GM19468 (cell line): ENCODE measurements around the gene SLC4A4.

Experiments
- ATAC-seq: cut with Tn5 transposase; IDR thresholded peaks from one replicate; pipeline ENCODE4 v1.9.1; 2021; ENCODE audit warnings: mild to moderate bottlenecking, moderate library complexity, moderate number of reproducible peaks; ENCODE audit not compliant: unreplicated experiment; ENCODE audit errors: extremely low read depth

SLC4A4 gene

DNA sequence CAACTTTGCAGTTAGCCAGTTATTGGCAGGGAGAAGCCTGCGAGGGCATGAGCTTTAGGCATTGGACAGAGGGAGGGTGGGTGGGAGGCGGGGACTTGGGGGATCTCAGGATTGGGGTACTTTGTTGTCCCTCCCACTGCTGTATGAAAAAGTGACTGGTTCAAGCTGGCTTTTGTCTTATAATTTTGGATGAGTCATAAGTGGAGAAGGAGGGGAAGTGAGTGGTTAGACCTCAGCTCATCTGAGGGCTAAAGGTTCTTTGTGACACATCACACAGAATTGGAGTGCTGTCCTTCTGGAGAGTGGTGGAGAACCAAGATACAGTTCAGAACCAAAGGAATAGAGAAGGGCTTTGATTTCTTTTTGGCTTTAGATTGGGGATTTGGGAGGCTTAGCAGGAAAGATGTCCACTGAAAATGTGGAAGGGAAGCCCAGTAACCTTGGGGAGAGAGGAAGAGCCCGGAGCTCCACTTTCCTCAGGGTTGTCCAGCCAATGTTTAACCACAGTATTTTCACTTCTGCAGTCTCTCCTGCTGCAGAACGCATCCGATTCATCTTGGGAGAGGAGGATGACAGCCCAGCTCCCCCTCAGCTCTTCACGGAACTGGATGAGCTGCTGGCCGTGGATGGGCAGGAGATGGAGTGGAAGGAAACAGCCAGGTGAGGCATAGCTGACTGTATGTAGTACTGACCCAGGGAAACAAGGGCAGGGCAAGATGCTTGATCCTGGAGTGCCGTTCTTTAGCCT is at the start of gene SLC4A4:
SLC4A4 (plus strand) TSS at position 175 of the 748 bp plus-strand sequence.
- peak; percentile 92 for ATAC-seq

DNA sequence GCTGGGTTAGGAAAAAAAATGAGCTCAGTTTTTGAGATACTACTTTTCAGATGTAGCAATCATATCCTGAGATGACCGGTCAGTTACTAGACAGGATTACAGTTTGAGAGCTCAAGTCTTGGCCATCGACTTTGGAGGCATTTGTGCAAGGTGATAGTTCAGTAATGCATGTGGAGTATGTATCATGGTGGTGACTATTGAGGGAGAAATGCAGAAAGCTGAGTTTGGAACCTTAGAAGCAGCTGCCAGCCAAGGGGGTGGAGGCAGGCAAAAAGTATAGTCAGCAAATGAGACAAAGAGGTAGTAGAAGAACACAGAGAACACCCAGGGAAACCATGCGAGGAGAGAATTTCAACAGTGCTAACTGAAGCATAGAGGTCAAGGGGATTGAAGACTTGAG is 48.7 kb upstream of the SLC4A4 start:
- ATAC-seq, result no peak

DNA sequence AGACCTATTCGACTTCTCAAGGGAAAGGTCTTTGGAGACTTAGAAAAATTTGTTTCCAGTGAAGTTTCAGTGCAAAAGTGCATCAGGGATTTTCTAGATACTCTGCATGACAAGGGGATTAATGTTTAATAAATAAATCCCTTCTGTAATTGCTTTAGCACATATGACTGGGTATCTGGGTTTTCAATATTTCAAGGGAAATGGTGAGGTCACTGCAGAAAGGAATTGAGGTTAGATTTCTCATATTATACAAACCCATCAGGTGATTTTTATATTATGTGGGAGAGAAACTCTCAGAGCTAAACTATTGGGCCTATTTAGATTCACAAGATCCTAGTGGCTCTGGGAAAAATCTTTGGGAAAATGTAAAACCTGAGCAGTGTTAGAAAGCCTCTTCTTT is 48.3 kb upstream of the SLC4A4 start:
- ATAC-seq, result no peak

DNA sequence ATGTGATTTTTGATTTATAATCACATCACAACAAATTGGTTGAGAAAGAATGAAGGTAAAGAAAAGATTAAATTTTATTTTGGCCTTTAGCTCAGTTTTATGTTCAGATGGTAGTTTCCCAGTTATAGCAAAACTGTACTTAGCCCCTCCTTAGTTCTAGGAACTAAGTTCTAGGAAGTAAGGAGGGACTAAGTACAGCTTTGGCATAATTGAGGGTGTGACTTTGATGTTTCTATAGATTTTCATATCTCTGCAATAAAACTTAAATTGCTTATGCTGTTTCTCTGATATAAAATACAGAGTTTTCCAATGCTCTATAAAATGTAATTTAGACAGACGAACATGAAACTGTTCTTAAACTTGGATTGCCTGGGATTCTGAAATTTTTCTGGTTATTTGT is 46.6 kb upstream of the SLC4A4 start:
- ATAC-seq, result no peak

DNA sequence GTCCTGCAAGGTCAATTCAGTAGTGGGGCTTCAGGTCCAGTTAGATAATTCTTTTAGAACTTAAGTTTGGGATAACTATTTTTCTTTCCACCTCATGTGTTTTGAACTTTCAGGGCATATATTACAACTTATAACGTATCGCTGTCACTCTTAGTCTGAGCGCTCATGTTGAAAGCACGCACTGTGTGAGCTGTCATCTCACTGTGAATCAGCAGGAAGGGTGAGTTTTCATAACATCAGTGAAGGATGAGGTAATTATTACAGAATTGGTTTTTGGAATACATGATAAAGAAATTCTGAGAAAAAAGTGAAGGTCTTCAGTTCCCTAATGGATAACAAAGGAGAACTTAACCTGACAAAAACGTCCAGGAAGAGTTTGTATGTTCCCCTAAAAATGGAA is 45.1 kb upstream of the SLC4A4 start:
- no peak for ATAC-seq

DNA sequence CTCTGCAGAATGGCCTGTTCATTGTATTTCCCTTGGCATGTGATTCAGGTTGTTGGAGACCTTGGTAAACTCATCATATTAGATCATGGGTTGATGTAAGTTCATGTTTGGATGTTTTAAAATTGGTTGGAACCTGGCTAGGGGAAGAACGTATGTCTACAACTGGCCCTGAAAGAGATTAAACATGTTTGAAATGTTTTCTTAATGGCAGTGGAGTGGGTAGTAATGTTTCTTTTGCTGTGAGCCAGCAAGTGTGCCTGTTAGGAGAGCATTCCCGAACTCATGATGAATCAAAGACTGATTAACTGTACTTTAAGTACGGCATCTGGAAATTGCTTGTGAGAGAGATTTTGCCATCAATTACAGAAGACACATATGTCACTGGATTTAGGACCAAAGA is 44.5 kb upstream of the SLC4A4 start:
- no peak for ATAC-seq

DNA sequence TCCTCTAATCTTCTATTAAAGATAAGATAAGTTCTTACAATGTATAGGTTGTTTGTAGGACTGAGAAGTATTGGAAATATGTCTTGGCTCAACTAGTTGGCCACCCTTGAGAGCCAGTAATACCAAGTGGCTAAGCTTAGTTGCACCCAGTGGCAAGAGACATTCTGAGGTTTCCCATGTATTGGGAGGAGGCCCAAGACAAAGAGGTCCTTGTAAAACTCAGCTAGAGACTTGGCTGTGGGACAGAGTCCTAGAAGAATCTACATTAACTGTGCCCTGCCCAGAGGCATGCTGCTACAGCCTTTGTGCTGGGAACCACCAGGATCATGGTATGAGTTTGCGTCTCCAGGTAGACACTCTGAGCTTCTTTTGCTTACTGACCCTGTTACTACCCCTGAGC is 41.9 kb upstream of the SLC4A4 start:
- ATAC-seq, result no peak

DNA sequence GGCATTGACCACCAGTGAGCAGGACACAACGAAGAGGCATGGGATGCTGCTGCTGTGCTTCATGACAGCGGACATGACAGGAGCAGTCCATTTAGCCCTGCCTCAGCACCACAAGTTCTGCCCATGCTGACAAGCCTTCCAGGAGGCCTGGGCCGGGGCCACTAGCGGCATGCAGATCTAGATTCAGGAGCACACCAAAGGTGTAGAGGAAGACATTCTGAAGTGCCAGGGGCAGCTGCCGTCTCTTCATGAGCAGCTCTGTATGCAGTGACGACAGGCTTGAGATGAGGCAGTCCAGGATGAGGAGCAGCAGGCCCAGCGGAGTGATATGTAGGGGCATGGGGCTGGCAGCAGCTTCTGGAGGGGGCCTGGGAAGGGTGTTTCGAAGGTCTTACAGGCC is 38.5 kb upstream of the SLC4A4 start:
- no peak for ATAC-seq

DNA sequence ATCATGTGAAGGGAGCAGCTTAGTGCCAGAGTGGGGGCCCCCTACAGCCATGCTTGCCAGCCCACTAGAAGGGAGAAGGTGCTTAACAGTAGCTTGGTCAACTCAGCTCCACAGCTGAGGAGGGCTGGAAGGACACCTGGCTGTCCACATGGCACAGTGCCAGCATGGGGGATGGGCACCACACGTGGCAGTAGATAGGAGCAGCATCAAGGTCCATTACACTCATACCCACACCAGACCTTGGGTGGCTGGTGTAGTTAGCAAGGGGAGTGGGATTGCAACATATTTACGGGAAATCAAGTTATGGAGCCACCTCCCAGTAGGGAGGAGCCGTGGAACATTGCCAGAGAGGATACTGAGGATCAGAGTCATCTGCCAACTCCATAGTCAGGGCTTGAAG is 37.9 kb upstream of the SLC4A4 start:
- no peak for ATAC-seq

DNA sequence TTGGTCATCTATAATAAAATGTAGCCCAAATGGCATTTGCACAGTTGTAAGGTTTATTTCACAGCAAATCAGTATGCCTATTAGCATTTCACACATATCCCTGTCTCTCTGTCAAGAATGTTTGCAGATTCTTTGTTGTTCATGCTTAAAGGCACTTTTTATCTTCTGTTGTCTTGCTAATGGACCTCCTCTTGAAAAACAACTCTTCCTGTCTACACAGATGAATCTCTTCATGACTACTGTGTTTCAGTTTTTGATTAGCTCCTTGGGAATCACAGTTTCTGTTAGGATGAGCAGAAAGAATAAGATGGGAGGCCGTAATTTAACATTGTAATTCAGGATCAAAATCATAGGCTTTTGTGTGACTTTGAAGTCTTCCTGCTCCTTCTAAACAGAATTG is 35.5 kb upstream of the SLC4A4 start:
- ATAC-seq, result no peak

DNA sequence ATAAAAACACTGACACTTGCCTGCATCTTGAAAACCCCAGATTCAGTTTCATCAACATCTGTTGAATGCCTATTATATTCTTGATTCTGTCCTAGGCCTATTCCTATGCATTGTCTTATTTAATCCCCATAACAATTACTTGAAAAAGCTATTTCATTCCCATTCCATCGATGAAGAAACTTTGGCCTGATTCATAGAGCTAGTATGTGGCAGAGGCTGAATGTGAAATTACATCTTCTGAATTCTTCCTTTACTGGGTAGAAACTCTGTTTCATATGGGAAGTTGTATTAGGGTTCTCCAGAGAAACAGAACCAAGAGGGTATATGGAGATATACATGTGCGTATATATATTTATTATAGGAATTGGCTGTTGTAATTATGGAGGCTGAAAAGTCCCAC is 35.0 kb upstream of the SLC4A4 start:
- ATAC-seq, result no peak

DNA sequence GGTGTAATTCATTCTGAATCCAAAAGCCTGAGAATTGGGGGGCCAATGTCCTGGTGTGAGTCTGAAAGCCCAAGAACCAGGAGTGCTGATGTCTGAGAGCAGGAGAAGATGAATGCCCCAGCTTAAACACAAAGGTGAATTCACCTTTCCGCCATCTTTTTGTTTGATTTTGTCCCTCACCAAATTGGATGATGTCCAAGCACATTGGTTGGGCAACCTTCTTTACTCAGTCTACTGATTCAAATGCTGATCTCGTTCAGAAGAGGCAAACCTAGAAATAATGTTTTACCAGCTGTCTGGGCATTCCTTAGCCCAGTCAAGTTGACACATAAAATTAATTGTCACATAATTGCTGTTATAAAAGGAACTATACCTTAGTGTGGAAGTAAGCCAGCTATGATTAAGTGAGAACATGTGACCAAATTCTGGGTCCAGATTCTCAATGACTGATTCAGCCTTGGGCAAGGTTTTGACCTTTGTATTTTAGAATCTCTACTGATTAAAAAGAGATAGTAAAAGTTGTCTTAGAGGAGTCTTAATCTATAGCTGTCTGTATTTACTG is 34.5 kb upstream of the SLC4A4 start:
- ATAC-seq, result no peak

DNA sequence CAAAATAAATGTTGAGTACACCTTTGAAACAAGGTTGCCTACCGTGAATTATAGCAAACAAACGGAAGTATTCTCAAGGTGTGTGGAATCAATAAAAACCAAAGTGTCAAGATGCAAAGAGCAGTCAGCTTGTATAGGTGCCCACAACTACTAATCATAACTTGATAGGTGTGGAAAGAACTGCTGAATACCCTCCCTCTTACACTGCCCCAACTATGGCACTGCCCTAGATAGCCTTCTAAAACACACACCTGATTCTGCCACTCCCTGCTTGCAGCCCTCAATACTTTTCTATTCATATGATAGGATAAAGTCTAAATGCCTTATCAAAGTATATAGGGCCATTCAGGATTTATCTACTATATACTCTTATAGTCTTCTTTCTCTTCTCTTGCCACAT is 31.1 kb upstream of the SLC4A4 start:
- no peak for ATAC-seq

DNA sequence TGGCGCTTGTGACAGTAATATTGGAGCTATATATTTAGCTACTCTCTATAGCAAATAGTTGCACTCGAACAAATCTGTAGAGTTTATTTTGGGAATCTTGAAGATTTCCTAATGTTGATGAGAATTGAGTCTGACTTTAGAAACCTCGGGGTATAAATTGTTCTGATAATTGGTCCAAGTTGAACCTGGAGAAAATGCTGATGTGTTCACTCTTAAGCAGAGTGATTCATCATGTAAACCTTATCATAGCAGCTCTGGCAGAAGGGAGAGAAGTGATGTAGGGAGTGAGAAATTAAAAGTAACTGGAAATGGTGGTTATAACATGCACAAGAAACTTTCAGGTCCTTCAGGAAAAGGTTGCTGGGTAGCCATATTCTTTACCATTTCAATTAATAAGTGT is 16.4 kb upstream of the SLC4A4 start:
- no peak for ATAC-seq

DNA sequence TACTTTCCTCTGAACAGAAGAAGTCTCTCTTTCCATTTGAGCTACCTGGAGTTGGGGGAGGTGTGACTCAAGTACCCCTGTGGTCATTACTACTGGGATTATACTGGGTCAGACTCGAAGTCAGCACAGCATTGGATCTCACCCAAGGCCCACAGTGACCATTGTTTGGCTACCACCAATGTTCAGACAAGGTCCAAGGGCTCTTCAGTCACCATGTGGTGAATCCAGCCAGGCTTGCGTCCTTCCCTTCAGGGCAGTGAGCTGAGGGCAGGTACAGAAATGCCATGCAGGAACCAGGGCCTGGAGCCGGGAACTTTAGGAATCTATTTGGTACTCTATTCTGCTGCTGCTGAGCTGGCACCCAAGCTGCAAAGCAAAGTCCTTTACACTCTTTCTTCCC is 5.5 kb upstream of the SLC4A4 start:
- ATAC-seq, result no peak

DNA sequence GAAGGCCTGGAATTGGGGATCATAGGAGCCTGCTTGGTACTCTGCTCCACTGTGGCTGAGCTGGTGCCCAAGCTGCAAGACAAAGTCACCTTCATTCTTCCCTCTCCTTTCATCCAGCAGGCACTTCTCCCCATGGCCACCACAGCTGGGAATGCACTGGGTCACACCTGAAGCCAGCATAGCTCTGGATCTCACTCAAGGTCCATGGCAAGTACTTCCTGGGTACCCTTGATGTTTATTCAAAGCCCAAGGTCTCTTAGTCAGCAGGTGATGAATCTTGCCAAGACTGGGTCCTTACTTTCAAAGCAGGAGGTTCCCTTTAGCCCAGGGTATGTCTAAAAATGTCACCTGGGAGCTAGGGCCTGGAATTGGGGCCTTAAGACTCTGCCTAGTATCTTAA is 4.9 kb upstream of the SLC4A4 start:
- no peak for ATAC-seq

DNA sequence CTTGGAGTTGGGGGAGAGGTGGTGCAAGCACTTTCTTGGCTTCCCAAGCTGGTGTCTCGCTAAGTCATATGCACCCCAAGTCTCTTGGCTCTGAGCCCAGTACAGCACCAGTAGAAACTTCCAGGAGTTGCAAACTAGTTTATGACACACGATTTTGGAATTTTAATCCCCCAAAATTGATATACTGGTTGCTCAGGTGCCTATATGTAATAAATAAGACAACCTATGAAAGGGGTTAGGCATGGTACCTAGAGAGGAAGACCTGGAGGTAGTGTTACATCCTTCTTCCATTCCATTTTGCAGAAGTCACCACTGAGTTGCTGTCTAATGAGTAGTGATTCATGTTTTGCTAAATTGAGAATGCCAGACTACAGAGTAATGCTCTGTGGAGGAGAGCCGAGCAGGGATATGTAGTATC is 4.3 kb upstream of the SLC4A4 start:
- ATAC-seq, result no peak

DNA sequence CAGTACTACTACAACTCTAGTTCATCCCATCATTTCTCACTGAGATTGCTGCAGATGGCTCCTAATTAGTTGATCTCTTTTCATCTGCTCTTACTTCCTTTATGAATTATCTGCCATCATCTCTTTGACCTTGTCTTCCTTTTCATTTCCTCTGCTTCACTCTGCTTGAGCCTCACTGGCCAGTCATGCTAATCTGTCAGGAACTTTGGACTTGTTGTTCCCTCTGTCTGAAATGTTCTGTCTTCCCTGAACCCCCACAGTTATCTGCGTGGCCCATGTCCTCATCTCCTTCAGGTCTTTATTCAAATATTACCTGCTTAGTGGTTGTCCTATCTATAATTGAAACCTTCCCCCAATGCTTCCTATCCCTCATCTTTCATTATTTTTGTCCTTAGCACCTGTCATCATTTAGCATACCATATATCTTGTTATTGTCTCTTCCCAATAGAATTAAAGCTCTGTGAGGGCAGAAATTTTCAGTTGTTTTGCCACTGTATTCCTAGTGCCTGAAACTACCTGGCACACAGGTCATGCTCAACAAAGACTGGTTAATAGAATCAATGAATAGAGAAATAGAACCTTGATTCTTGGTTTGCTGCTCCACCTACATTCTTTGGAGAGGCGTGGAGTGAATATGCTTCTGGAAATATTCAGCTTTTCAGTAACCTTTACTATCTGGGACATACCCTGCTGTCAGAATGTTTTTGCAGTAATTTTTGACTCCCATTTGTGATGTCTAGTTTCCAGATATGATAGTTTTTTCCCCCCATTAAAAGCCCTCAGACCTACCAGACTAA is 5.0 kb downstream of the SLC4A4 start:
- ATAC-seq, result no peak

DNA sequence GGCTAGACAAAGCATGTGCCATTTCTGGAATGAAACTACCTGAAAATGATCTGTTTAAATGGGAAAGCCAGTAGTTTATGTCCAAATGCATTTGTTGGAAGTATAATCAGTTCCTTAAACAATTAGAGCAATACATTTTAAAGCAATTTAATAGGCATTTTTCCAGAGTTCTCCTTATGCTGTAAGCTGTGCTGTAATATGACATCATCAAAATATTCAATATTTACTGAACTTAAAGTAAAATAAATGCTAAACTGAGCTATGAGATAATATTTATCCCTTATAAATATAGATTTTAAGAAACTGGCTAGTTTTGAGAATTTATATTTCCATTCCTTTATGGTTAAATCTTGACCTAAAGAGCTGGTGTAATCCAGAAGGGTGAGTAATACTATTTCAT is 7.9 kb downstream of the SLC4A4 start:
- ATAC-seq, result no peak

DNA sequence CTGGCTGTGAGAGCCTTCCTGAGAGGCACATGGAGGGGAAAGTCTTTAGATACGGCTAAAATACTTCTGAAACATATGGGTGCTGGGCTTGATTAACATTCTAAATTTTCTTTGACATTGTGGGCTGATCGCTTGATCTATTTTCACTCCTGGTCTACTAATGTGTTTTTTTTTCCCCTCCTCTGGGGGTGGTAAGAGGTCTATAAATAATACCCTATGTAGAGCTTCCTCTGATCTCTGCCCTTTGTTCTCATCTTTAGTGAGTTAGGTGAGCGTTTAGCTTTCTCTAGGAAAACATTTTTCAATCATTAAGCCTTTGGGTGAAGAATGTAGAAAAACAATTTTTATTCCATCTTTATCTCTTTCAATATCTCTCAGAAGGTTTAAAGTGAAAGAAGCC is 9.8 kb downstream of the SLC4A4 start:
- no peak for ATAC-seq

DNA sequence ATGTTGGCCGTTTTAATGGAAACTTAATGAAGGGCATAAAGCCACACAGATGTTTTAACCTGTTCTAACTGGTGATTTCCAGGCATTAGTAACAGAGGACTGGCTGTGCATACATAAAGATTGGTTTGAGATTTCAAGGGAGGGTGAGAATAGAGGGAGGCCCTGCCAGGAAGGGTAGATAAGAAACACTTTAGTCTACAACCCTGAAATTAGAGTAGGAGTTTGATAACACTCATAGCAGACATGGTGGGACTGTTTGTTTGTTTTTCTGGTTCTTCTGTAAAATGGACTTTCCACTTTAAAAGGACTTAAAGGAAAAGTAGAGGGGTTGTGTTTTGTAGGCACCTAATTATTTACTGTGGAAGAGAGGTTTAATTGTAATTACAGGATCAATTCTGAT is 16.2 kb downstream of the SLC4A4 start:
- no peak for ATAC-seq

DNA sequence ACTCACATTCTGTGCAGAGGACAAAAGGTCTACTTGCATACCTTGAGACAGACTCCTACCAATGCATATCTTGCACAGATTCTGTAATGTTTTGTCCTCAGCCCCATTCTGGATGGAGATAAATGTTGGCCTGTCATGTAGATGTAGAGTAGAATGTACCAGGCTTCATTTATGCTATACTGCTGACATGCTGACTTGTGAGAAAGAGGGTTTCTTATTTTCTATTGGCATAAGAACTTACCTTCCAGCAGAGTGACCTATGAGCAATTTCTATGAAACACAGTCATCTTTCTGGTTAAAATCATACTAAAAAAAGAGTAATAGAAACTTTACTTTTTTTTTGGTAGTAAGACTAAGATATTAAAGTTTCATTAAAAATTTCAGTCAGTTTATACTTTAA is 17.2 kb downstream of the SLC4A4 start:
- no peak for ATAC-seq
